GM18505 (cell line): ENCODE data around the gene ELP2.
A peak's percentile ranks its signal among the peaks of the same experiment; 100 is the strongest.
"Not testable (repeated sequence)": the region's sequence is repeated elsewhere in the genome, so short reads cannot be mapped to it uniquely, and the experiment has no call there.

Experiments used
- ATAC-seq: cut with Tn5 transposase; IDR thresholded peaks from one replicate; pipeline ENCODE4 v1.9.1; 2021; ENCODE audit not compliant: unreplicated experiment
- POLR2A ChIP-seq: IDR thresholded peaks from 4 replicates; pipeline ENCODE4 v1.6.1; 2011; ENCODE audit warnings: borderline replicate concordance; ENCODE audit not compliant: insufficient read depth, insufficient read length; ENCODE audit errors: extremely low read depth

The ELP2 gene

DNA sequence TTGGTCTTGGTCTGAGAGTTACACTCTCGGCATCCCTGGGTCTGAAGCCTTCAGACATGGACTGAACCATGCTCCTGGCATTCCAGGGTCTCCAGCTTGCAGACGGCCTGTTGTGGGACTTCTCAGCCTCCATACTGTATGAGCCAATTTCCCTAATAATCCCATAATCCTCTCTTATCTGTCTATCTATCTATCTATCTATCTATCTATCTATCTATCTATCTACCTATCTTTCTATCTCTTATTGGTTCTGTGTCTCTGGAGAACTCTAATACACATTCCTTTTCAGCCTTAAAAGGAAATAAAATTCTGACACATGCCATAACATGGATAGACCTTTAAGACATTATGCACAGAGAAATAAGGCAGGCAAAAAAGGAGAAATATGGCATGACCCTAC lies 24.9 kb upstream of the ELP2 start:
- no peak for ATAC-seq
- TF ChIP-seq POLR2A, result no peak

DNA sequence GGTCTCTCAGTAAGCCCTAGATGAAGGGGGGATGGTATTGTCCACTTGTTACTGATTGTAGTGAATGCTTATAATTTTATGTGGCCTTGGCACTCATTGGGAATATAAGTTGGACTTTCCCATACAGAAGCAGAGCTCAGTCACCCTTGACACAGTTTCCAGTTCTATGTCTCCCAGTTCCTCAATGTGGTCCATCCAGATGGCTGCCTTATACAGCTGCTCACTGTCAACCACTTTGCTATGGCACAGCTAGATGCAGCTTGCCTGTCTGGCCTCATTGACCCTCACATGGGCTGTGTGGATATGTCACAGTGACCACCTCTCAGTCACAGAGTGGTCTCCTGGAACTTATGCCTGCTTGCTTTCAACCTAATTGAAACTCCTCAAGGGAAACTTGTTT lies 22.2 kb upstream of the ELP2 start:
- ATAC-seq, result no peak
- TF ChIP-seq POLR2A, result no peak

DNA sequence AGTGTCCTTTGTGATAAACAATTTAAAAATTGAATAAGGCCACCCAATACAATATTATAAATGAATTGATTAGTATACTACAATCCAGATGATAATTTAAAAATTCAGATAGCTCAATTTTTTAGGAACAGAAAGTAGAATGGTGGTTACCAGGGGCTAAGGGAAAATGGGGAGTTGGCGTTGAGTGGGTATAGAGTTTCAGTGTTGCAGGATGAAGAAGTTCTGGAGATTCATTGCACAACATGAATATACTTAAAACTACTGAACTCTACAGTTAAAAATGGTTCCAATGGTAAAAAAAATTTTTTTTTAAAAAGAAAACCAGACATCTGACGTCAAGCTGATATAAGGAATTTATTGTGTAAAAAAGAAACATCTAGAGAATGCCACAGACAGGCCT lies 21.5 kb upstream of the ELP2 start:
- no peak for ATAC-seq

DNA sequence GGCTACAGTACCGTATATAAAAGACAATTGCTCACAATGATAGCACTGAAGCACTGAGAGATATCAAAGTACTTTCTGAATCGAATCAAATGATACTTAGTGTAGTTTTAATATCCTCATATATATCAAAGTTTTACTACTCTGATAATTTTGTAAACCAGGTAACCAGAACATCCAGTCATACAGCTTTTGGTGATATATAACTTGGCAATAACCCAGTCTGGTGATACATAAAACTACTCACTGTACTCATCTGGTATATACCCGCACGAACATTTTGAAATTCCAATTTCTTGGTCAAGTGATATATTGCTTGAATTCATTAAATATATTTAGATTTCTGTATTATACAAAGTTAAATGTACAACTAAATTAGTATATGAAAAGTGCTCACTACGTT lies 21.1 kb upstream of the ELP2 start:
- TF ChIP-seq POLR2A, result no peak
- no peak for ATAC-seq

More for the DNA sequence above, 21.5 kb upstream of the ELP2 start:
- TF ChIP-seq POLR2A, result no peak

DNA sequence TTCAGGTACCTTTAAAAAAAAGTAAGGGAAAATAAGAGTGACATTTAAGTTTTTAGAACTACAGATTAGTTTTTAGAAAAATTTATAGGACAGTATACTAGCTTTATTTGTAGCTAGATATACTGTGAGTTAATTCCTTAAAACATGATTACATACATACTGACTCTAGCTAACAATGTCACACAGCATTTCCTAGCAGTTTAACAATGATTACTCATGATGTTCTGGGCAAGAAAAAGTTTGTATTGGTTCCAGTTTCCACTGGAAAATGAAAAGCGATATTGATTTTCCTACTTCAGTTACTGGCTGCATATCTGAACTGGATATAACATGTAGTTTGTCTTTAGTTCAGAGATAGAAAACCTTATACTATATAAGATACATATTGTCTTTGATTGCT lies 20.0 kb upstream of the ELP2 start:
- TF ChIP-seq POLR2A, result no peak
- no peak for ATAC-seq

DNA sequence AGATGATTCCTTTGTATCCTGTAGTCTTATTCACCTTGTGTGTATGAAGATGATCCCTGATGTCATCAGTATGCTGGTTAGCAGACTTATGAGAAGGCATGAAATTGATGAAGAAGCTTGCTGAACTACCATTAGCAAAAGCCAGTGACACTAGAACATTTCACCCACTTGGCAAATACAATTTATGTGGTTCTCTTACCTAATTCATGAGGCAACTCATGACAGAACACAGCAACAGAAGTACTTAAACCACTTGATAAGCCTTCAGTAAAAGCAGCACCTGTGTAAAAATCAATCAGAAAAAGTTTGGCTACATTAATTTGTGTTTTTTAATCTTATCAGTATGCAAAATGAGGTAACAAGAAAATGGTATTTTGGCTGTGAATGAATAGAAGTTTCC lies 17.4 kb upstream of the ELP2 start:
- no peak for TF ChIP-seq POLR2A
- no peak for ATAC-seq

DNA sequence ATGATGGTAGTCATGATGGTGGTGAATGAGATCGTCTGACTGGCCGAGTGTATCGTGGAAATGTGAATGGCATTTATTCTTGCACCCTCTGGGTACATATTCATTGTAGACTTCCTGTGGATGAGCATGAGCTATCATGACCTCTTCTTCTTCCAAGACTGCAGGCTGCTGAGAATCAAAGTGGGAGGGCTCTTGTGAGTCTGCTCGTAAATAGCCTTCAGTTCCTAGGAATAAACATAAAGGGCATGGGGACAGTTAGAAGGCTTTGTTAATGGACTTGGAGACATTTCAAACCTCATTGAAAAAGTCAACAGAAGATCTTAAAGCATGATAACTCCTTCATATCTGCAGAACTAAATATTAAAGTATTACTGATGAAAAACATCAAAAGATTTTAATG lies 15.4 kb upstream of the ELP2 start:
- TF ChIP-seq POLR2A, result no peak
- ATAC-seq, result no peak

DNA sequence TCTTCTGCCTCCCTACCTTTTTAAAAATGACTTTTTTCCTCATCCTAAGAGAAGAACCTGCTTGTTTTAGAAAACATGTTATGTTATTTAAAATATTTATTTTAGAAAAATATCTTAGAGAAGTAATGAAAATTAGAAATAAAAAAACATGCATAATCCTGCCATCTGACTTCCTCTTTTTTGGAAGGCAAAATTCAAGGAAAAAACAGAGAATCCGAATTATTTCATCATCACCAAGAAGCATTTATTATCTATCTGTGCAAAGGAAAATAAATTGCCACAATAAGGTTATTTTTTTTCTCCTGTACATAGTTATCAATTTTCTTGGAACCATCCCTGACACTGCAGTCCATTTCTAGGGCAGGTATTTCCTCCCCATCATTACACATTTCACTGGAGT lies 15.0 kb upstream of the ELP2 start:
- no peak for ATAC-seq
- TF ChIP-seq POLR2A, result no peak

DNA sequence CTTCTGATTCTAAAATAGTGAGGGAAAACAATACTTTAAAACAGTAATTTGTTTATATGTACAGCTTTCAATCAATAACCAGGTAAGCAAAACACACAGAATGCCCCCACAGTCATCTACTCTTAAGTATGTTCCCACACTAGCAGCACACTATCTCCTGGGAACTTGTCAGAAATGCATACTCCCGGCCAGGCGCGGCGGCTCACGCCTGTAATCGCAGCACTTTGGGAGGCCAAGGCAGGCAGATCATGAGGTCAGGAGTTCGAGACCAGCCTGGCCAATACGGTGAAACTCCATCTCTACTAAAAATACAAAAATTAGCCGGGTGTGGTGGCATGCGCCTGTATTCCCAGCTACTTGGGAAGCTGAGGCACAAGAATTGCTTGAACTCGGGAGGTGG lies 12.9 kb upstream of the ELP2 start:
- ATAC-seq, result not testable (repeated sequence)

DNA sequence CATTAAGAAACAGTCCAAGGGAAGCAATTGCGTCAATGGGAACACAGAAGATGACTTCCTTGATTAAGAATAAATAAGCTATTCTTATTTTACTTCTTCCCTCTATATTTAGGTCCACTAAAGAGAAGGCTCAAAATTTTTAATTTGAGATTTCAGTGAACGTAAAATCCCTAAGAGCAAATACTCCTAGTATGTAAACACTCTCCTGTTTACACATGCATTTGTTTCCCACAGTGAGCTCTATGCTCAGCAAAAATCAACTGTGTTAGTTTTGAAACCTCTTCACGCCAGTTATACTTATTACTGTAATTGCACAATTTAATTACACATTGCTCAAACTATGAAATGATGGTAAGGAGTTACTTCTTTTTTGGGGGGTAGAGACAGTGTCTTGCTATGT lies 9.4 kb upstream of the ELP2 start:
- no peak for TF ChIP-seq POLR2A
- no peak for ATAC-seq

DNA sequence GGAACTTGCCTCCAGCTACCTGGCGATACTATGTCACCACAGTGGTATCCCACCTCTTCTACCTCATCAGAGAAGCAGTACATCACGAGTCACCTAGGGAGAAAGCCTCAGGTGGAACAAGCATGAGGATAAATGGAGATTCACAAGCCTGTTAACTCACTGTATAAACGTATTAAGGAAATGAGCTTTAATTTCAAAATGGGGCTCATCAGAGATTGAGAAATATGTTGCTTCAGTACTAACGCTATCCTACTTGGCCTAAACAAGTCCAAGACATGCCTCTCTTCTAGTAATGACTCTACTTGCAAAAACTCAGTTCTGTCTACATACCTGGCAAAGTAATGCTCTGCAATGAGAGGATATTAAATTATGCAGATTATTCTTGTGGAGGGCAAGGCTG lies 4.9 kb upstream of the ELP2 start:
- ATAC-seq, result no peak
- TF ChIP-seq POLR2A, result no peak

DNA sequence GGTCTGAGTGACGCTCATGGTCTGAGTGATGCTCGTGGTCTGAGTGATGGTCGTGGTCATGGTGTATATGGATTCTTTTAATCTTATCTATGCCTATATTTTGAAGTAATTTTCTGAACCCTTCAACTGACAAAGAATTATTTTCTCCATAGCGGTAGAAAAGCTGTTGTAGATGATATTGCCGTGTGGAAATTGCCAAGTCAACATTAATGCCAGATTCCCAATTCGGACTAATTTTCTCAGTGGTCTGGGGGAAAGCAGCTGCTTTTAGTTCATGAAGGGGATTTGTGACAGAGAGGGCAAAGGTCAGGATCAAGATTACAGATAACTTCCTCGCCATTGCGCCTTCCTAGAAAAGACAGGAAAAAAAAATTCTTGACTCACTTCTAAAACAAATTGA lies 3.0 kb upstream of the ELP2 start:
- no peak for TF ChIP-seq POLR2A
- no peak for ATAC-seq

DNA sequence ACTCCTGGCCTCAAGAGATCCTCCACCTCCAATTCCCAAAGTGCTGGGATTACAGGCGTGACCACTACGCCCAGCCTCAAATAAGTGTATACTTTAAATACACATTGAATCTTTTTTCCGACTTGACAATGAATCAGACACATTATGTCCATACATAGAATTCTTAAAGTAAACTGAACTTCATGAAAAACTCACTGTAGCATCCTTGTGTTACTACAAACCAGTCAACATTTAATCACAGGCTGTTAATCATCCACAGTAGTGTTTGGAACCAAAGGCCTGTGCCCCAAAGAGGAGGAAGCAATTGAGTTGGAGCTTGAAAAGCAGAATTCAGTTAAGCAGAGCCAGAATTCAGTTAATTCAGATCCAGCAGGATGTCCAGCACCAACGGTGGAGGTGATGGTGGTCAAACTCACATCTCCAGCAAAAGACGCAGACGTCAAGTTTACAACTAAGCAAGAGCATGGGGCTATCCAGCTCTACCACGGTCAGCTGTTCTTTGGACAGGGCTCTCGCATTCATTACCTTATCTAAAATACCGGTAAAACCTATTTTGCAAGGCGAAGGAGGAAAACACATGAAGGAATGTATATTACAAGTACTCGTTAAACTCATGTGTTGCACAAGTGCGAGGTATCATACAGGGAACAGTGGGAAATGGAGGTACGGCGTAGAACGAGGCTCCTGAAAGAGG lies 1.7 kb upstream of the ELP2 start:
- ATAC-seq, result no peak
- no peak for TF ChIP-seq POLR2A

DNA sequence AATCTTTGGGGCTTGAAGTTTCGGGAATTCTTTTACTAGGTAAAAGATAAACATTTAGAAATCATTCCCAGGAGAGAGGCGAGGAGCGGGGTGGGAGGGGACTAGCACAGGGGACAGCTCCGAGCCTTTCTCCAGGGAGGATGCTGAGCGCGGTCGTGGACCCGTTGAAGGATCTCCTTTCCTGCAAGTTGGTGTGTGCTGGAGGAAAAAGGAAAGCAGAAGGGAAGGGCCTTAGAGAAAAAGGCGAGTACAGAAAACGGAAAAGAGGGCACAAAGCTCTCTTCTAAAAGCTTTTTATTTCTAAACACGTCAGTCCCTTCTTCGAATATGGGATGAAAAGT lies 1.2 kb upstream of the ELP2 start:
- no peak for ATAC-seq
- TF ChIP-seq POLR2A, result no peak

DNA sequence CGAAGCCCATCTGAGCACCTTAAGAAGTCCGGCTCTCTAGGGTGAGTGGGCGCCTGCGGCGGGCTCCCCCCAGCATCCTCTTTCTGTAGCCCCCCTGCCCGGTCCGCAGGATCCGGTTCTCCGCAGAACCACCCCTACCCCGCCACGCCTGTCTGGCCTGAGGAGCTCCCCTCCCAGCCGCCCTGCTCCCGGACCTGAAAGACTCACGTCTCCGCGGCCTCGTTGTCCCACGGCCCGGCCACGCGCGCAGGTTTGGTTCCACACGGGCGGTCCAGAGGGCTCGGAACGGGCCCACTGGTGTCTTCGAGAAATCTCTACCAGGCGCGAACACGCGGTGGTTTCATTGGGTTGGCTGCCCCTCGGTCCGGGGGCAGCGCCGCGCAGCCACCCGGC lies 796 bp upstream of the ELP2 start:
- ATAC-seq, result peak; percentile 25

DNA sequence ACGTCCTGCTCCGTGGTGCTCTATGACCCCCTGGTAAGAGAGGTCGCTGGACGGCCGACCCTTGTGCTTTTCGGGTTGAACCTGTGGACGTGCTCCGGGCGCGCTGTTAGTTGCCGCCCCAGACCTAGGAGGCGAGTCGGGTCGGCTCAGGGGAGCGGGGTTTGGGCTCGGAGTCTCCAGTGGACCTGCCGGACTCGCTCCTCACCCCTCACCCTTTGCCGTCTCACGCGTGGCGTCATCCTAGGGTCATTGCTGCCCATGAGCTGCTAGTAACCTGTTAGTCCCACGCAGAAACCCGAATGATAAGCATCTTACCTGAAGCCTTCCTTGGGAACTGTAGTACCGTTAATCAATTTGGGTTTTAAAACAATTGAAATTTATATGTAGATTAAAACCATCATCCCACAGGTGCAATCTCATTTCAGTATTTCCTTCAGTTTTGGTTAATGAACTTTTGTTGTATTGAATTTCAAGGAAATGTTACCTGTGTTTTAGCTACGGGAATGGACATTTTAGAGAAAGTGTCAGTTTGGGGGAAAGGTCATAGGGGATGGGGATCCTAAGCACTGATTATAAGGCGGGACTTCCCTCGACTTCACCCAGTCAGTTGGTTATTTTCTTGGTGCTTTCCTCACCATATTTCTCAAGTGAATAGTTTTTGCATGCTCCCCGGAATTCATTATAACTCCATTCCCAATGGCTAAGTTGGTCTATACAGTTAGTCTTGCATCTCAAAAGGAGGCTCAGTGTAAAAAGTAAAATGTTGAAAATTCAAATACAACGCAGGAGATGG lies 536 bp downstream of the ELP2 start:
- no peak for TF ChIP-seq POLR2A
- peak; percentile 7 for ATAC-seq

More for the DNA sequence above, 796 bp upstream of the ELP2 start:
- no peak for TF ChIP-seq POLR2A
